Subcutaneous abdominal adipose tissue (tissue), 5 donors: ENCODE data around the gene TRIM36.

Experiments
- H3K27ac ChIP-seq: one replicate; pipeline ENCODE4 v1.7.0; 2013; ENCODE audit warnings: low read depth, mild to moderate bottlenecking, inconsistent platforms, low read length, moderate library complexity
- H3K27me3 ChIP-seq, 5 donors: one replicate each; pipeline ENCODE4 v1.7.0; 2013; ENCODE audit warnings: low read length in 5 of 5, inconsistent platforms in 1 of 5; ENCODE audit not compliant: control insufficient read depth in 5 of 5, insufficient read depth in 4 of 5
- H3K36me3 ChIP-seq, 5 donors: one replicate each; pipeline ENCODE4 v1.7.0; 2013; ENCODE audit warnings: low read length in 5 of 5; ENCODE audit not compliant: control insufficient read depth in 5 of 5, insufficient read depth in 5 of 5
- H3K4me1 ChIP-seq, 5 donors: one replicate each; pipeline ENCODE4 v1.7.0; 2013; ENCODE audit warnings: low read length in 5 of 5, mild to moderate bottlenecking in 3 of 5, moderate library complexity in 1 of 5; ENCODE audit not compliant: control insufficient read depth in 5 of 5, insufficient read depth in 5 of 5
- H3K4me3 ChIP-seq, 5 donors: one replicate each; pipeline ENCODE4 v1.7.0; 2013; ENCODE audit warnings: low read length in 5 of 5, low read depth in 1 of 5
- H3K9ac ChIP-seq, 5 donors: one replicate each; pipeline ENCODE4 v1.7.0; 2013; ENCODE audit warnings: low read length in 5 of 5, mild to moderate bottlenecking in 4 of 5, moderate library complexity in 3 of 5
- H3K9me3 ChIP-seq, 5 donors: one replicate each; pipeline ENCODE4 v1.7.0; 2013; ENCODE audit warnings: low read length in 5 of 5; ENCODE audit not compliant: control insufficient read depth in 5 of 5
- donor health status: healthy.
- donor health status: healthy.
- donor health status: healthy.
- donor health status: healthy.
- donor health status: healthy.

TRIM36 gene

DNA sequence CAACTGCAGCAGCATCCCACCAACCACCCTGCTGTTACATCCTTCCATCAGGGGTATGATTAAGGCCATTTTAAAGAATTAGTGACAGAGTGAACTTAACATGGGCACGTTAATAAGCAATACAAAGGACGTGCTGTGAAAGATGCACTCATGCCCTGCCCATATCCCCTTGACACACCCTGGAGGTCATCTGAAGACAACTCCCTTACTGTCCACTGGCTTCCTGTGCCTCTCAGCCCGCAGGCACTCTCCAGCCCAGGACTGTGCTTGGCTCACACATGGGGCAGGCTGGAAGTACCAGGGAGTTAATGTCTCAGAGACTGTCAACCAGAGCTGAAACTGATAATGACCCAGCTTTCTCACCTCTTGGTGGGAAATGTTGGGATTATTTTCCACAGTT is 81.8 kb downstream of the TRIM36 start:
- H3K9ac ChIP-seq, result no peak overlapping the region
- H3K4me3 ChIP-seq, result no peak overlapping the region
- no peaks in the 10 kb centered on the region for H3K36me3 ChIP-seq
- H3K9me3 ChIP-seq, result no peaks in the 10 kb centered on the region
- no peak overlapping the region for H3K27ac ChIP-seq
- H3K4me1 ChIP-seq, result no peaks in the 10 kb centered on the region
- H3K27me3 ChIP-seq, result peaks cover 3 to 8% (median 5%) of the 10 kb centered on the region in 5 donors

DNA sequence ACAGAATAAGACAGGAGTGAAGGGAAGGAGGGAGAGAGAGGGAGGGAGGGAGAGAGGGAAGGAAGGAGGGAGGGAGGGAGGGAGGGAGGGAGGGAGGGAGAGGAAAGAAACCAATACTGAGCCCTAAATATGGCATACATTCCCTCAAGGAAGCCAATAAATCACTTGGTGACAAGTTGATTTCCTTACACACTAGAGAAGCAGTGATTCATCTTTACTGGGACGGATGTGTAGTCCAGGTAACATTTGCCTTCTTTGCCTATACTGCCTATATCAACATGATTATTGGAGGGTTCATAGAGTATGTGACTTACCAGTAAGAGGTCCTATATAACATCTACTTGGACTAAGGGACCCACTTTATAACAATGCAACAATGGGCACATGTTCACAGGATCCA is 83.2 kb downstream of the TRIM36 start:
- Histone ChIP-seq H3K27ac (no peak overlapping the region), H3K4me3 (no peak overlapping the region), H3K27me3 (peaks cover 0 to 6% (median 4%) of the 10 kb centered on the region in 5 donors), H3K4me1 (no peaks in the 10 kb centered on the region), H3K36me3 (no peaks in the 10 kb centered on the region), H3K9me3 (no peaks in the 10 kb centered on the region), H3K9ac (no peak overlapping the region)

DNA sequence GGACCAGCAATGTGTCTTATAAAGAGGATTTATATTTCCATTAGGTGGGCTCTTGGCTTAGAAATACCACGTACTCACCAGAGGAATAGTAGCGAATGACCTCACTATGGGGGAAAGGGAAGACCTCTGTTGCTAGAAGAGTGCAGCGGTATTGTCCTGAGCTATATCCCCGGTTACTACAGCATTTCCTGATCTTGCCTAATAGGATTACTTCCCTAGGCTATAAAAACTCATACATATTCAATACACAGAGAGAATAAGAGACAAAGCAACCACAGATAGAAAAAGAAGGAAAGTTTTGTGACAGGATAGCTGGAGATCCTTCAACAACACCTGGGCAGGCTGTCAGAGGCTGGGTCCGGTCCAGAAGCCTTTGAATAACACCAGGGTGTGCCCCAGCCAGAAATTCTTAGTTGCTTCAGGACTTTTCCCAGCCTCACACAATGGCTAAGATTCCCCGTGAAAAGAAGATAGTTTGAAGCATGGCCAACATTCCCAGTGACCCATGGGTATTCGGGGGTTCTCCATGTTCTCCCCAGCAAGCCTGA is 85.4 kb downstream of the TRIM36 start:
- Histone ChIP-seq H3K4me3 (no peak overlapping the region), H3K4me1 (no peaks in the 10 kb centered on the region), H3K27me3 (peaks cover 0 to 5% (median 2%) of the 10 kb centered on the region in 5 donors), H3K36me3 (no peaks in the 10 kb centered on the region), H3K9me3 (no peaks in the 10 kb centered on the region), H3K27ac (no peak overlapping the region), H3K9ac (no peak overlapping the region)

DNA sequence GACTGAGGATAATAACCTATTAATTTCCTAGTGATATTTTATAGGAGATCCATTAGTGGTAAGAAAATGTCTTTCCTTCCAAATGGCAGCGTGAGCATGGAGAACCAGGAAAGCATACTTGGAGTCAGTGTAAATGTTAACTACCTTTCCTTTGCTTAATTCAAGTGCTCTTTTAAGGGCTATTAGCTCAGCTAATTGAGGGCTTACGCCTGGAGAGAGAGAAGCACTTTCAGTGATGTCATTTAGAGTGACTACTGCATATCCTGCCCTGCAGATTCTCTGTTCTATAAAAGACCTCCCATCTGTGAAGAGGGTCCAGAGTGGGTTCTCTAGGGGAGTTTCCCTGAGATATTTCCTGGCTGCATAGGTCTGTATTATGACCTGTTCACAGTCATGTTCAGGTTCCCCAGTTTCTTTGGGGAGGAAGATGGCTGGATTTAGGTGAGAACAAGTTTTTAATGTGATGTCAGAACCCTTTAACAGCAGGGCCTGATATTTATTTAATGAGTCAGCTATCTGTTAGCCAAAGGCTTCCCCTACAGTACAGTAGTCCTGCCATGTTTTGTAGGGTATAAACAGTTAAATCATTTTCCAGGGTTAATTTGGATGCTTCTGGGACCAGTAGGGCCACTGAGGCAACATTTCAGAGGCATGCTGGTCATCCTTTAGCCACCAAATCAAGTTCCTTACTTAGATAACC is 89.6 kb downstream of the TRIM36 start:
- Histone ChIP-seq H3K27ac (no peak overlapping the region), H3K36me3 (no peaks in the 10 kb centered on the region), H3K27me3 (peaks cover 0 to 2% (median 0%) of the 10 kb centered on the region in 5 donors), H3K9ac (no peak overlapping the region), H3K4me3 (no peak overlapping the region), H3K9me3 (no peaks in the 10 kb centered on the region), H3K4me1 (no peaks in the 10 kb centered on the region)
